Uterus (tissue), 4 donors: ENCODE measurements around the gene GPRC5D. TPM values are rescaled to one million over a fixed set of nuclear protein-coding genes. Genes with fewer than 3 reads are reported as not detected.

Experiments used
- DNase-seq, 2 donors: peaks; one replicate each; pipeline ENCODE4 v3.0.0-alpha.2; 2019 to 2020
- H3K27ac ChIP-seq, 2 donors: fragments of 200-600 bp; sonication (generic); 1 replicate in 1 of 2; 2 replicates in 1 of 2; pipeline ENCODE4 v1.5.1; 2016 to 2018
- H3K27me3 ChIP-seq, 2 donors: fragments of 200-600 bp; sonication (generic); one replicate each; pipeline ENCODE4 v1.5.1; 2018 to 2019; ENCODE audit warnings: control low read depth in 1 of 2
- H3K36me3 ChIP-seq, 2 donors: fragments of 200-600 bp; sonication (generic); one replicate each; pipeline ENCODE4 v1.5.1; 2019; ENCODE audit warnings: control low read depth in 1 of 2
- H3K4me1 ChIP-seq, 2 donors: fragments of 200-600 bp; sonication (generic); one replicate each; pipeline ENCODE4 v1.5.1; 2018 to 2019; ENCODE audit warnings: control low read depth in 1 of 2
- H3K4me3 ChIP-seq, 2 donors: fragments of 200-600 bp; sonication (generic); 1 replicate in 1 of 2; 2 replicates in 1 of 2; pipeline ENCODE4 v1.5.1; 2018 to 2019; ENCODE audit warnings: mild to moderate bottlenecking in 1 of 2
- H3K9me3 ChIP-seq, 2 donors: fragments of 200-600 bp; sonication (generic); one replicate each; pipeline ENCODE4 v1.5.1; 2019; ENCODE audit warnings: control low read depth in 1 of 2
- POLR2A ChIP-seq, 2 donors: fragments of 450-650 bp; IDR thresholded peaks; one replicate each; pipeline ENCODE4 v1.6.1; 2016; ENCODE audit warnings: antibody characterized with exemption in 2 of 2, mild to moderate bottlenecking in 1 of 2, moderate library complexity in 1 of 2
- intact Hi-C: fragments of 100-400 bp; cut with DNase I; formaldehyde crosslinking; loops from one replicate; pipeline ENCODE4 v1.15.1; 2023; ENCODE audit warnings: low total_unique reads
- total RNA-seq, 4 donors: library from RNA; depleted of rRNA in 3 of 4; stranded (reverse); fragments of >200 nt in 3 of 4; gene quantifications; one replicate each; pipeline versions ENCODE4 v1.1.0 to v1.2.4, GENCODE V29; 2014 to 2023
- TF ChIP-seq, protein P1 (sequence below), 4 experiments: fragments of 200-600 bp in 2 of 4; fragments of 450-650 bp in 2 of 4; sonication (generic) in 2 of 4; IDR thresholded peaks; one replicate each; pipeline ENCODE4 v1.5.1; 2016 to 2019; ENCODE audit warnings: antibody characterized with exemption in 4 of 4, mild to moderate bottlenecking in 2 of 4, moderate library complexity in 1 of 4
- donor health status: DM: yes; HTN: yes; CAD: no.

GPRC5D gene
- total RNA-seq, 4 donors from 2014 or later, result not detected

DNA sequence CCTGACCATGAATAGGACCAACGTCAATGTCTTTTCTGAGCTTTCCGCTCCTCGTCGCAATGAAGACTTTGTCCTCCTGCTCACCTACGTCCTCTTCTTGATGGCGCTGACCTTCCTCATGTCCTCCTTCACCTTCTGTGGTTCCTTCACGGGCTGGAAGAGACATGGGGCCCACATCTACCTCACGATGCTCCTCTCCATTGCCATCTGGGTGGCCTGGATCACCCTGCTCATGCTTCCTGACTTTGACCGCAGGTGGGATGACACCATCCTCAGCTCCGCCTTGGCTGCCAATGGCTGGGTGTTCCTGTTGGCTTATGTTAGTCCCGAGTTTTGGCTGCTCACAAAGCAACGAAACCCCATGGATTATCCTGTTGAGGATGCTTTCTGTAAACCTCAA is 43.3 kb downstream of the GPRC5D start:
- Histone ChIP-seq H3K4me1 (no peaks in the 10 kb centered on the region), H3K9me3 (no peaks in the 10 kb centered on the region), H3K27me3 (no peaks in the 10 kb centered on the region), H3K27ac (peak overlapping the region in 1 of 2 donors; percentile 90), H3K4me3 (no peak overlapping the region), H3K36me3 (no peaks in the 10 kb centered on the region)
- DNase-seq, result no peak
- TF ChIP-seq, protein P1, sequence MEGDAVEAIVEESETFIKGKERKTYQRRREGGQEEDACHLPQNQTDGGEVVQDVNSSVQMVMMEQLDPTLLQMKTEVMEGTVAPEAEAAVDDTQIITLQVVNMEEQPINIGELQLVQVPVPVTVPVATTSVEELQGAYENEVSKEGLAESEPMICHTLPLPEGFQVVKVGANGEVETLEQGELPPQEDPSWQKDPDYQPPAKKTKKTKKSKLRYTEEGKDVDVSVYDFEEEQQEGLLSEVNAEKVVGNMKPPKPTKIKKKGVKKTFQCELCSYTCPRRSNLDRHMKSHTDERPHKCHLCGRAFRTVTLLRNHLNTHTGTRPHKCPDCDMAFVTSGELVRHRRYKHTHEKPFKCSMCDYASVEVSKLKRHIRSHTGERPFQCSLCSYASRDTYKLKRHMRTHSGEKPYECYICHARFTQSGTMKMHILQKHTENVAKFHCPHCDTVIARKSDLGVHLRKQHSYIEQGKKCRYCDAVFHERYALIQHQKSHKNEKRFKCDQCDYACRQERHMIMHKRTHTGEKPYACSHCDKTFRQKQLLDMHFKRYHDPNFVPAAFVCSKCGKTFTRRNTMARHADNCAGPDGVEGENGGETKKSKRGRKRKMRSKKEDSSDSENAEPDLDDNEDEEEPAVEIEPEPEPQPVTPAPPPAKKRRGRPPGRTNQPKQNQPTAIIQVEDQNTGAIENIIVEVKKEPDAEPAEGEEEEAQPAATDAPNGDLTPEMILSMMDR (IDR thresholded peaks at IDR 0.05), result no peak
- no peak for TF ChIP-seq POLR2A (IDR thresholded peaks at IDR 0.05)
- intact Hi-C loops, result loop anchor here (5.0 kb wide), 1 partner anchor 89 kb away; no protein-coding TSS in a partner anchor

DNA sequence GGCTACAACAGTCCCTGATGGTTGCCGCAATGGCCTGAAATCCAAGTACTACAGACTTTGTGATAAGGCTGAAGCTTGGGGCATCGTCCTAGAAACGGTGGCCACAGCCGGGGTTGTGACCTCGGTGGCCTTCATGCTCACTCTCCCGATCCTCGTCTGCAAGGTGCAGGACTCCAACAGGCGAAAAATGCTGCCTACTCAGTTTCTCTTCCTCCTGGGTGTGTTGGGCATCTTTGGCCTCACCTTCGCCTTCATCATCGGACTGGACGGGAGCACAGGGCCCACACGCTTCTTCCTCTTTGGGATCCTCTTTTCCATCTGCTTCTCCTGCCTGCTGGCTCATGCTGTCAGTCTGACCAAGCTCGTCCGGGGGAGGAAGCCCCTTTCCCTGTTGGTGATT is 43.7 kb downstream of the GPRC5D start:
- no peaks in the 10 kb centered on the region for H3K4me1 ChIP-seq
- intact Hi-C loops, result loop anchor here (5.0 kb wide), 1 partner anchor 89 kb away; no protein-coding TSS in a partner anchor
- no peaks in the 10 kb centered on the region for H3K9me3 ChIP-seq
- TF ChIP-seq, protein P1 (IDR thresholded peaks at IDR 0.05), result no peak
- TF ChIP-seq POLR2A (IDR thresholded peaks at IDR 0.05), result no peak
- H3K27me3 ChIP-seq, result no peaks in the 10 kb centered on the region
- no peak for DNase-seq
- H3K36me3 ChIP-seq, result no peaks in the 10 kb centered on the region
- H3K4me3 ChIP-seq, result no peak overlapping the region
- H3K27ac ChIP-seq, result no peak overlapping the region

DNA sequence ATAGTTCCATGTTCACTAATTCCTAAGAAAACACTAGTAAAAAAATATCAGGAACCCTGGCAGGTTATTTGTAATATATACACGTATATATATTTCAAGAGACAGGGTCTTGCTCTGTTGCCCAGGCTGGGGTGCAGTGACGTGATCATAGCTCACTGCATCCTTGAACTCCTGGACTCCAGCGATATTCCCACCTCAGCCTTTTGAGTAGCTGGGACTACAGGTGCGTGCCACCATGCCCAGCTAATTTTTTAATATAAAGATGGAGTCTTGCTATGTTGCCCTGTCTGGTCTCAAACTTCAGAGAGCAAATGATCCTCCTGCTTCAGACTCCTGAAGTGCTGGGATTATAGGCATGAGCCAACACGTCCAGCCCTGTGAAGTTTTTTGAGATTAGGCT is 44.4 kb downstream of the GPRC5D start:
- TF ChIP-seq, protein P1 (IDR thresholded peaks at IDR 0.05), result no peak
- TF ChIP-seq POLR2A (IDR thresholded peaks at IDR 0.05), result no peak
- Histone ChIP-seq H3K27ac (no peak overlapping the region), H3K36me3 (no peaks in the 10 kb centered on the region), H3K9me3 (no peaks in the 10 kb centered on the region), H3K27me3 (no peaks in the 10 kb centered on the region), H3K4me3 (no peak overlapping the region), H3K4me1 (no peaks in the 10 kb centered on the region)
- DNase-seq, result no peak
- intact Hi-C loops, result loop anchor here (5.0 kb wide), 1 partner anchor 90 kb away; no protein-coding TSS in a partner anchor

DNA sequence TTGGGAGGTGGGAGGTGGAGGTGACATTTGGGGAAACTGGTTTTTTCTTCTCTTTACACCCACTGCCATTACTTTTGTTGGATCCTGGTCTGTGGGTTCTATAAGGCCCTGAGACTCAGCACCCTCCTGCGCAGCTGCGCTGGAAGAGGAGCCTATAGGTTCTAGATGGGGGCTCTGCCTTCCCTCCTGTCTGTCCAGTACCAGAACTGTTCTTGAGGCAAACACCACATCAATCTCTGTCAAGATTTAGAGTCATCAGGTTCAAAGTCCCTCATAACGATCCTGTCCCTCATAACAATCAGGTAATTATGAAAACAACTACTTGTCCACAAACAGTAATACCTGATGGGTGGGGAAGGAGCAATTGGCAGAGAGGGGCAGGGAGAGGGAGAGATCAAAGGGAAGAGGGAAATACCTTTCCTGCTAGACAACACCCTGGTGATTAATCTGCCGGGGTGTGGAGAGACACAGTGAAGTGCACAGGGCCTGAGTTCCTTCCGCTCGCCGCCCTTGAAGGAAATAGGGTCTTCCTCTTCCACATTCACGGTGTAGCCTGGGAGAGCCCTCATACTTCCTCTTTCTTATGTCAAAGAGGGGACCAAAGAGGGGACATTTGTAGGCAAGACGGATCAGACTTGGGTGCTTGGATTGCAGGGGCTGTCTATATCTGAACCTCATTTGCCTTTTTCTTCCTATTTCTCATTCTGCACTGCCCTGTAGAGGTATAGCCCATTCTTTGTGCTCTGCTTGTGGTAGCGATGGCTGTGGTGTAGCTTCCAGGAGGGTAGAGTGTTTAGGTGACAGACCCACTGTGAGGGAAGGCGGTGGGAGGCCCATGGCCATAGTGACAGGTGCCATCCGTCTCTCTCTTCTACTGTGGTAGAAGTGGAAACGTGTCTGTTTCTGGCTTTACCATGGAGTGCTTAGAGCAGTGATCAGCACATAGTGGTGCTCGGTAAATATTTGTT is 48.0 kb downstream of the GPRC5D start:
- H3K36me3 ChIP-seq, result no peaks in the 10 kb centered on the region
- TF ChIP-seq, protein P1 (IDR thresholded peaks at IDR 0.05), result no peak
- TF ChIP-seq POLR2A (IDR thresholded peaks at IDR 0.05), result no peak
- no peak for DNase-seq
- peaks cover 0 to 6% of the 10 kb centered on the region in 2 donors for H3K4me1 ChIP-seq
- H3K27me3 ChIP-seq, result no peaks in the 10 kb centered on the region
- no peaks in the 10 kb centered on the region for H3K9me3 ChIP-seq
- H3K4me3 ChIP-seq, result no peak overlapping the region
- H3K27ac ChIP-seq, result no peak overlapping the region
- intact Hi-C loops, result no loop called here

DNA sequence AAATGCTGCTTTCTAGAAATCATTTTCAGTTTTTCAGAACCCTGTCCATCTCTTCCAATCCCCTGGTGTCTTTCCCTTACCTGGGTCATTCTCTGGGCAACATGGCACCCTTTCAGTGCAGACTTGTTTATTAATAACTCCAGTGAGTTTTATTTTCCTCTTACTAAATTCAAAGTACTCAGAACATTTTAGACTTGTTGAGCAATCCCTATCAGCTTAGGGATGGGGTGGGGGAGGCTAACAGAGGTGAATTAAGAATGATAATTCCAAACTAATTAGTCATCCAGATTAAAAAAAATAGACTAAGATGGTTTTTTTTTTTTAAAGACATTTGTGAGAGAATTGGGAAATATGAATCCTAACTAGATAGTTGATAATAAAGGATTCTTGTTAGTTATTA is 49.9 kb downstream of the GPRC5D start:
- peak overlapping the region; percentile 91 to 94 for H3K27ac ChIP-seq
- TF ChIP-seq, protein P1 (IDR thresholded peaks at IDR 0.05), result no peak
- no peak for TF ChIP-seq POLR2A (IDR thresholded peaks at IDR 0.05)
- H3K9me3 ChIP-seq, result no peaks in the 10 kb centered on the region
- H3K4me1 ChIP-seq, result peaks cover 0 to 8% of the 10 kb centered on the region in 2 donors
- no peaks in the 10 kb centered on the region for H3K27me3 ChIP-seq
- no peaks in the 10 kb centered on the region for H3K36me3 ChIP-seq
- intact Hi-C loops, result no loop called here
- H3K4me3 ChIP-seq, result no peak overlapping the region
- peak; percentile 41 to 82 for DNase-seq
